ENCODE measurements around the gene ZNF296. TPM values are rescaled to one million over a fixed set of nuclear protein-coding genes. Genes with fewer than 3 reads are reported as not detected.

The ZNF296 gene
- total RNA-seq, 6 donors from 2014 or later = 1.5 to 7.3 (median 2.4) TPM

GRCh38 chr19:45087531-45087930, 11.3 kb upstream of the ZNF296 start:
- ATAC-seq (ENCODE audit: low FRiP score in 2 of 2) (no peak), DNase-seq (peak in 1 of 2 donors; percentile 50)
- no peaks in the 10 kb centered on the region for H3K9me3 ChIP-seq
- peaks cover 7 to 10% (median 8%) of the 10 kb centered on the region in 4 donors for H3K4me1 ChIP-seq
- no peak overlapping the region for H3K27ac ChIP-seq
- 62 to 67% methylated on average over 11 of the region's 11 CpGs for WGBS, 2 donors
- H3K27me3 ChIP-seq = no peaks in the 10 kb centered on the region
- TF ChIP-seq EP300 (IDR thresholded peaks at IDR 0.05) (no peak), POLR2A (IDR thresholded peaks at IDR 0.05) (no peak), POLR2AphosphoS5 (IDR thresholded peaks at IDR 0.05) (no peak), CTCF (IDR thresholded peaks at IDR 0.05) (no peak)
- H3K36me3 ChIP-seq = peaks cover 0 to 45% (median 5%) of the 10 kb centered on the region in 4 donors
- H3K4me3 ChIP-seq = no peak overlapping the region

GRCh38 chr19:45086480-45086879, 10.2 kb upstream of the ZNF296 start:
- Histone ChIP-seq H3K27me3 (no peaks in the 10 kb centered on the region), H3K4me3 (no peak overlapping the region), H3K9me3 (no peaks in the 10 kb centered on the region), H3K4me1 (peaks cover 7 to 10% (median 8%) of the 10 kb centered on the region in 4 donors), H3K36me3 (peaks cover 0 to 56% (median 13%) of the 10 kb centered on the region in 4 donors), H3K27ac (no peak overlapping the region)
- WGBS, 2 donors = 92 to 94% methylated on average over 3 to 4 of the region's 4 CpGs
- TF ChIP-seq CTCF (IDR thresholded peaks at IDR 0.05) = no peak
- no peak for TF ChIP-seq POLR2AphosphoS5 (IDR thresholded peaks at IDR 0.05)
- no peak for TF ChIP-seq EP300 (IDR thresholded peaks at IDR 0.05)
- no peak for TF ChIP-seq POLR2A (IDR thresholded peaks at IDR 0.05)
- DNase-seq = no peak
- ATAC-seq (ENCODE audit: low FRiP score in 2 of 2) = no peak

- Histone ChIP-seq H3K27ac (no peak overlapping the region), H3K27me3 (no peaks in the 10 kb centered on the region), H3K4me3 (no peak overlapping the region), H3K9me3 (no peaks in the 10 kb centered on the region), H3K4me1 (peaks cover 15 to 28% (median 20%) of the 10 kb centered on the region in 4 donors), H3K36me3 (peaks cover 0 to 41% (median 11%) of the 10 kb centered on the region in 4 donors)
- no peak for TF ChIP-seq EP300 (IDR thresholded peaks at IDR 0.05)
- TF ChIP-seq CTCF (IDR thresholded peaks at IDR 0.05) = no peak
- no peak for TF ChIP-seq POLR2AphosphoS5 (IDR thresholded peaks at IDR 0.05)
- no peak for TF ChIP-seq POLR2A (IDR thresholded peaks at IDR 0.05)
- no peak for ATAC-seq (ENCODE audit: low FRiP score in 2 of 2)
- WGBS, 2 donors = 95 to 96% methylated on average over 2 to 5 of the region's 5 CpGs
- DNase-seq = no peak
Measured at GRCh38 chr19:45082170-45082569, 5.9 kb upstream of the ZNF296 start.

- DNase-seq (no peak), ATAC-seq (ENCODE audit: low FRiP score in 2 of 2) (no peak)
- Histone ChIP-seq H3K27me3 (no peaks in the 10 kb centered on the region), H3K4me1 (peaks cover 26 to 50% (median 36%) of the 10 kb centered on the region in 4 donors), H3K9me3 (no peaks in the 10 kb centered on the region), H3K4me3 (peak overlapping the region; percentile 65 to 97 (median 88)), H3K27ac (peak overlapping the region in 3 of 4 donors; percentile 72 to 83 (median 82)), H3K36me3 (peaks cover 0 to 29% (median 8%) of the 10 kb centered on the region in 4 donors)
- TF ChIP-seq CTCF (IDR thresholded peaks at IDR 0.05) (no peak), EP300 (IDR thresholded peaks at IDR 0.05) (no peak), POLR2AphosphoS5 (IDR thresholded peaks at IDR 0.05) (no peak), POLR2A (IDR thresholded peaks at IDR 0.05) (no peak)
- 10 to 13% methylated on average over 3 to 6 of the region's 6 CpGs for WGBS, 2 donors
Measured at GRCh38 chr19:45079911-45080370, 3.7 kb upstream of the ZNF296 start.

Data from upper lobe of left lung (tissue), 6 donors.